HCT116 (cell line): ENCODE data around the gene SLC6A12. TPM values are rescaled to one million over a fixed set of nuclear protein-coding genes. Genes with fewer than 3 reads are reported as not detected.

Experiments
- ATAC-seq: fragments of 200-7000 bp; cut with Tn5 transposase; 2 replicates; pipeline ENCODE4 v1.9.1; 2020; ENCODE audit warnings: mild to moderate bottlenecking, moderate library complexity
- BruUV-seq: library from RNA; stranded (reverse); fragments of 400-500 nt; replicated peaks from 2 replicates; lab custom pipeline; 2021; lab: Mats Ljungman, UMichigan
- CTCF ChIA-PET: fragments of 300-600 bp; sonication (Branson Sonifier 250); formaldehyde crosslinking; loops from one replicate; lab custom pipeline; 2021; ENCODE audit warnings: antibody characterized with exemption; lab: Charles Lee
- POLR2A ChIA-PET: fragments of 300-600, 350-600 bp; sonication (Branson Sonifier 250); formaldehyde crosslinking; loops from one replicate; lab custom pipeline; 2021; ENCODE audit warnings: antibody characterized with exemption; lab: Charles Lee
- RAD21 ChIA-PET, 2 experiments: fragments of 300-600 bp; sonication (Branson Sonifier 250); formaldehyde crosslinking; loops; one replicate each; lab custom pipeline; 2023; ENCODE audit warnings: low total read pairs in 2 of 2; ENCODE audit not compliant: uncharacterized antibody in 2 of 2, unreplicated experiment in 2 of 2, low non-redundant PET in 1 of 2; lab: Charles Lee
- DNase-seq: peaks from one replicate; pipeline ENCODE4 v3.0.0-alpha.2; 2010; ENCODE audit warnings: low read depth, low spot score
- H2AFZ ChIP-seq: fragments of 200-600 bp; shearing (Covaris generic), sonication (generic); 2 replicates; pipeline ENCODE4 v1.6.1; 2017; ENCODE audit warnings: low read depth, mixed run types, mixed read lengths, antibody characterized with exemption, low read length; ENCODE audit not compliant: poor library complexity, severe bottlenecking
- H3K27ac ChIP-seq: 2 replicates; pipeline ENCODE4 v1.5.1; 2012; ENCODE audit warnings: low read depth, low read length
- H3K27me3 ChIP-seq: fragments of 200-600 bp; sonication (generic); 2 replicates; pipeline ENCODE4 v1.6.1; 2016; ENCODE audit warnings: mixed run types, low read length, mixed read lengths; ENCODE audit not compliant: insufficient read depth
- H3K36me3 ChIP-seq, 2 experiments: fragments of 200-500 bp in 1 of 2; fragments of 200-600 bp in 1 of 2; sonication (Bioruptor generic) in 1 of 2; sonication (generic) in 1 of 2; 2 replicates each; pipeline versions ENCODE4 v1.5.1 to v1.6.1; 2014 to 2016; ENCODE audit warnings: low read length in 2 of 2, inconsistent platforms in 1 of 2, mixed read lengths in 1 of 2, mixed run types in 1 of 2; ENCODE audit not compliant: insufficient read depth in 2 of 2, control insufficient read depth in 1 of 2
- H3K4me1 ChIP-seq, 2 experiments: fragments of 200-600 bp in 1 of 2; sonication (generic) in 1 of 2; 2 replicates each; pipeline versions ENCODE4 v1.5.1 to v1.6.1; 2012 to 2017; ENCODE audit warnings: low read length in 2 of 2, inconsistent platforms in 1 of 2, mild to moderate bottlenecking in 1 of 2, mixed read lengths in 1 of 2, mixed run types in 1 of 2, moderate library complexity in 1 of 2; ENCODE audit not compliant: insufficient read depth in 2 of 2, control insufficient read depth in 1 of 2
- H3K4me2 ChIP-seq: fragments of 200-600 bp; sonication (generic); 2 replicates; pipeline ENCODE4 v1.6.1; 2017; ENCODE audit warnings: mixed run types, low read length, mixed read lengths
- H3K4me3 ChIP-seq, 2 experiments: fragments of 200-600 bp in 1 of 2; sonication (generic) in 1 of 2; replicated peaks in 1 of 2; 2 replicates each; pipeline ENCODE4 v1.5.1; 2011 to 2016; ENCODE audit warnings: low read length in 2 of 2, control low read depth in 1 of 2, low read depth in 1 of 2, mild to moderate bottlenecking in 1 of 2, mixed read lengths in 1 of 2, mixed run types in 1 of 2
- H3K79me2 ChIP-seq: fragments of 200-600 bp; sonication (generic); 2 replicates; pipeline ENCODE4 v1.6.1; 2017; ENCODE audit warnings: mild to moderate bottlenecking, mixed run types, low read length, moderate library complexity, mixed read lengths; ENCODE audit not compliant: insufficient read depth
- H3K9ac ChIP-seq: fragments of 200-600 bp; sonication (generic); 2 replicates; pipeline ENCODE4 v1.6.1; 2016; ENCODE audit warnings: low read length, mixed read lengths
- H3K9me2 ChIP-seq: fragments of 200-600 bp; sonication (generic), shearing (Covaris generic); 2 replicates; pipeline ENCODE4 v1.6.1; 2017; ENCODE audit warnings: mixed run types, mild to moderate bottlenecking, moderate library complexity; ENCODE audit not compliant: insufficient read depth
- H3K9me3 ChIP-seq, 2 experiments: fragments of 200-500 bp in 1 of 2; fragments of 200-600 bp in 1 of 2; sonication (Bioruptor generic) in 1 of 2; sonication (generic) in 1 of 2; 2 replicates each; pipeline ENCODE4 v1.6.1; 2014 to 2017; ENCODE audit warnings: low read length in 2 of 2, mixed read lengths in 2 of 2, inconsistent platforms in 1 of 2, low read depth in 1 of 2, mild to moderate bottlenecking in 1 of 2, mixed run types in 1 of 2, moderate library complexity in 1 of 2; ENCODE audit not compliant: control insufficient read depth in 1 of 2, insufficient read depth in 1 of 2
- H4K20me1 ChIP-seq: fragments of 200-600 bp; sonication (generic), shearing (Covaris generic); 2 replicates; pipeline ENCODE4 v1.6.1; 2017; ENCODE audit warnings: mixed run types, mild to moderate bottlenecking, moderate library complexity; ENCODE audit not compliant: insufficient read depth
- ATF3 ChIP-seq: IDR thresholded peaks from 2 replicates; pipeline ENCODE4 v1.6.1; 2012
- CBX3 ChIP-seq: IDR thresholded peaks from 2 replicates; pipeline ENCODE4 v1.6.1; 2012; ENCODE audit warnings: low read depth
- CTCF ChIP-seq, 3 experiments: fragments of 200-600 bp in 1 of 3; sonication (generic) in 1 of 3; IDR thresholded peaks in 2 of 3; conservative IDR thresholded peaks in 1 of 3; 2 replicates each; pipeline ENCODE4 v1.5.1; 2012 to 2017; ENCODE audit warnings: low read depth in 2 of 3, low read length in 2 of 3, antibody characterized with exemption in 1 of 3, borderline replicate concordance in 1 of 3, control low read depth in 1 of 3, mild to moderate bottlenecking in 1 of 3, mixed read lengths in 1 of 3, mixed run types in 1 of 3, moderate library complexity in 1 of 3; ENCODE audit not compliant: insufficient read depth in 1 of 3
- EGR1 ChIP-seq: IDR thresholded peaks from 2 replicates; pipeline ENCODE4 v1.6.1; 2012; ENCODE audit warnings: low read depth
- ELF1 ChIP-seq: IDR thresholded peaks from 2 replicates; pipeline ENCODE4 v1.6.1; 2012; ENCODE audit warnings: low read depth, borderline replicate concordance
- EZH2 ChIP-seq: fragments of 200-600 bp; sonication (generic); IDR thresholded peaks from 2 replicates; pipeline ENCODE4 v1.6.1; 2017; ENCODE audit warnings: antibody characterized with exemption, mixed run types
- EZH2phosphoT487 ChIP-seq: fragments of 200-600 bp; IDR thresholded peaks from 2 replicates; pipeline ENCODE4 v1.6.1; 2018; ENCODE audit warnings: antibody characterized with exemption, borderline replicate concordance
- FOSL1 ChIP-seq: IDR thresholded peaks from 2 replicates; pipeline ENCODE4 v1.6.1; 2012; ENCODE audit warnings: low read depth
- MAX ChIP-seq: IDR thresholded peaks from 2 replicates; pipeline ENCODE4 v1.6.1; 2012
- POLR2A ChIP-seq: IDR thresholded peaks from 2 replicates; pipeline ENCODE4 v1.7.0; 2011; ENCODE audit warnings: borderline replicate concordance; ENCODE audit not compliant: insufficient read depth, insufficient read length; ENCODE audit errors: extremely low read depth
- POLR2AphosphoS5 ChIP-seq: IDR thresholded peaks from 2 replicates; pipeline ENCODE4 v1.6.1; 2011; ENCODE audit warnings: mild to moderate bottlenecking, low read depth, low read length, moderate library complexity
- RAD21 ChIP-seq: IDR thresholded peaks from 2 replicates; pipeline ENCODE4 v1.6.1; 2012; ENCODE audit warnings: low read depth, mild to moderate bottlenecking
- REST ChIP-seq: IDR thresholded peaks from 2 replicates; pipeline ENCODE4 v1.6.1; 2012; ENCODE audit warnings: low read depth
- SIN3A ChIP-seq: IDR thresholded peaks from 2 replicates; pipeline ENCODE4 v1.6.1; 2012; ENCODE audit warnings: low read depth
- SP1 ChIP-seq: IDR thresholded peaks from 2 replicates; pipeline ENCODE4 v1.6.1; 2012; ENCODE audit warnings: low read depth
- TCF7L2 ChIP-seq: IDR thresholded peaks from 2 replicates; pipeline ENCODE4 v1.7.0; 2011; ENCODE audit warnings: borderline replicate concordance, inconsistent platforms; ENCODE audit not compliant: insufficient read depth, insufficient read length; ENCODE audit errors: extremely low read depth
- YY1 ChIP-seq: IDR thresholded peaks from 2 replicates; pipeline ENCODE4 v1.6.1; 2011; ENCODE audit warnings: low read length, low read depth, moderate library complexity, mild to moderate bottlenecking; ENCODE audit not compliant: insufficient replicate concordance; ENCODE audit errors: extremely low read depth
- ZBTB33 ChIP-seq: IDR thresholded peaks from 2 replicates; pipeline ENCODE4 v1.6.1; 2011; ENCODE audit warnings: mild to moderate bottlenecking, low read length, moderate library complexity; ENCODE audit not compliant: insufficient replicate concordance; ENCODE audit errors: extremely low read depth
- ZFX ChIP-seq: fragments of 450-650 bp; IDR thresholded peaks from 2 replicates; pipeline ENCODE4 v1.6.1; 2017
- ZNF274 ChIP-seq: fragments of 200-500 bp; sonication (Bioruptor generic); IDR thresholded peaks from 2 replicates; pipeline ENCODE4 v1.6.1; 2014; ENCODE audit warnings: mild to moderate bottlenecking, low read depth, low read length, inconsistent platforms
- intact Hi-C: fragments of 100-400 bp; cut with micrococcal nuclease; formaldehyde crosslinking; loops from 2 replicates; pipeline ENCODE4 v1.10.0; 2022
- total RNA-seq: library from RNA; stranded (reverse); gene quantifications from one replicate; pipeline ENCODE4 v1.2.1, GENCODE V29; 2021; ENCODE audit not compliant: unreplicated experiment

SLC6A12 gene
- total RNA-seq, 1 experiment from 2014 or later: 0.64 TPM

GRCh38 chr12:241266-241665, 27.3 kb upstream of the SLC6A12 start:
- Histone ChIP-seq H3K4me2 (no peak overlapping the region), H3K9ac (no peak overlapping the region), H3K79me2 (no peaks in the 10 kb centered on the region), H3K27ac (no peak overlapping the region), H3K9me2 (no peaks in the 10 kb centered on the region), H2AFZ (no peak overlapping the region), H3K4me3 (no peak overlapping the region), H3K9me3 (peaks cover 3 to 6% of the 10 kb centered on the region in 2 experiments; a peak in 2 of 4 replicates), H3K4me1 (no peaks in the 10 kb centered on the region), H3K36me3 (no peaks in the 10 kb centered on the region), H4K20me1 (no peaks in the 10 kb centered on the region), H3K27me3 (no peaks in the 10 kb centered on the region)
- BruUV-seq: no TSS peak
- no peak for TF ChIP-seq YY1
- no peak for TF ChIP-seq ZFX
- TF ChIP-seq POLR2A: no peak
- no peak for TF ChIP-seq MAX
- TF ChIP-seq ELF1: no peak
- no peak for TF ChIP-seq RAD21
- TF ChIP-seq REST: no peak
- no peak for TF ChIP-seq CBX3
- TF ChIP-seq ZNF274: no peak
- TF ChIP-seq EGR1: no peak
- no peak for TF ChIP-seq ATF3
- TF ChIP-seq EZH2phosphoT487: no peak
- TF ChIP-seq TCF7L2: no peak
- TF ChIP-seq SIN3A: no peak
- no peak for TF ChIP-seq FOSL1
- no peak for TF ChIP-seq ZBTB33
- TF ChIP-seq EZH2: no peak
- no peak for TF ChIP-seq POLR2AphosphoS5
- TF ChIP-seq CTCF (IDR thresholded peaks at IDR 0.05 in 2 of 3, conservative IDR thresholded peaks at IDR 0.05 in 1 of 3; ENCODE audit: borderline replicate concordance in 1 of 3, insufficient read depth in 1 of 3, low read depth in 2 of 3, low read length in 2 of 3): no peak
- TF ChIP-seq SP1: no peak
- ATAC-seq (no peak), DNase-seq (no peak)
- ChIA-PET CTCF (no interaction called here), POLR2A (no interaction called here), RAD21 (no interaction called here)
- intact Hi-C loops: no loop called here
